Gastrocnemius medialis (tissue), 4 donors: ENCODE results near the gene RIPOR1.

ENCODE experiments used
- CTCF ChIP-seq, 5 experiments: fragments of 450-650 bp in 3 of 5; fragments of 200-600 bp in 2 of 5; sonication (generic) in 2 of 5; IDR thresholded peaks in 4 of 5; conservative IDR thresholded peaks in 1 of 5; 1 replicate in 4 of 5; 2 replicates in 1 of 5; pipeline ENCODE4 v1.5.1; 2016 to 2019; ENCODE audit warnings: antibody characterized with exemption in 5 of 5, mild to moderate bottlenecking in 3 of 5, moderate library complexity in 3 of 5
- POLR2A ChIP-seq, 2 donors: fragments of 450-650 bp; IDR thresholded peaks; one replicate each; pipeline ENCODE4 v1.6.1; 2017; ENCODE audit warnings: antibody characterized with exemption in 2 of 2, mild to moderate bottlenecking in 2 of 2, moderate library complexity in 2 of 2

GRCh38 chr16:67571981-67572431, 43.4 kb downstream of the RIPOR1 start:
- TF ChIP-seq CTCF (IDR thresholded peaks at IDR 0.05 in 4 of 5, conservative IDR thresholded peaks at IDR 0.05 in 1 of 5), result no peak
- TF ChIP-seq POLR2A (IDR thresholded peaks at IDR 0.05), result no peak
